GM23248 (cell line): ENCODE data around the gene NRG4.

Experiments
- EZH2 ChIP-seq: fragments of 200-600 bp; sonication (generic); IDR thresholded peaks from 2 replicates; pipeline ENCODE4 v1.6.1; 2018; ENCODE audit warnings: antibody characterized with exemption, mild to moderate bottlenecking; ENCODE audit not compliant: insufficient read depth, poor library complexity, severe bottlenecking
- EZH2phosphoT487 ChIP-seq: fragments of 200-600 bp; sonication (generic); IDR thresholded peaks from 2 replicates; pipeline ENCODE4 v1.6.1; 2018; ENCODE audit warnings: antibody characterized with exemption, moderate library complexity, mild to moderate bottlenecking, low read depth; ENCODE audit not compliant: insufficient read depth

- TF ChIP-seq EZH2 (no peak), EZH2phosphoT487 (no peak)
Observed at GRCh38 chr15:75995611-75996010, 16.6 kb downstream of the NRG4 start.
